Measurements from ENCODE around the gene KLHL6. TPM values are rescaled to one million over a fixed set of nuclear protein-coding genes. Genes with fewer than 3 reads are reported as not detected.

The KLHL6 gene
- total and polyA plus RNA-seq, 12 donors, result 0.47 to 5.1 (median 0.89) TPM

DNA sequence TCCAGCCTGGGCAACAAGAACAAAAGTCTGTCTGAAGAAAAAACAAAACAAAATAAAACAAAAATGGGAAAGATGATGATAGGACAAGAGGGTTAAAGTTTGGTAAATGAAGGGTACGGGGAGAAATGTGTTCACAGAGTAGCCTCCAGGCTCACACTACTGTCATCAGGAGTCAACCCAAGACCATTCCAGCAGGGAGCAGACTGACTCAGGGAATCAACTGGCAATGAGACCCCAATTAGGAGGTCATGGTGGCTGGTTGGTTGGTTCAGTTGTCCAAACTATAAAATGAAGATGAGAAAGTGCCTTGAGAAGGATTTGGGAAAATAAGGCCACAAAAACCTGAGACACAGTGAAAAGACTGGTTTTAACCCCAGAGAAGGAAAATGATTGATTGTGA lies 51.8 kb downstream of the KLHL6 start:
- intact Hi-C loops (cut with DNase I), result loop anchor here in 8 of 10 donors (2.0 to 10.0 kb wide), 5 partner anchors 134 to 264 kb away; partner anchors contain the start of gene KLHL24 (in 1 of the 8)
- TF ChIP-seq, protein P1, sequence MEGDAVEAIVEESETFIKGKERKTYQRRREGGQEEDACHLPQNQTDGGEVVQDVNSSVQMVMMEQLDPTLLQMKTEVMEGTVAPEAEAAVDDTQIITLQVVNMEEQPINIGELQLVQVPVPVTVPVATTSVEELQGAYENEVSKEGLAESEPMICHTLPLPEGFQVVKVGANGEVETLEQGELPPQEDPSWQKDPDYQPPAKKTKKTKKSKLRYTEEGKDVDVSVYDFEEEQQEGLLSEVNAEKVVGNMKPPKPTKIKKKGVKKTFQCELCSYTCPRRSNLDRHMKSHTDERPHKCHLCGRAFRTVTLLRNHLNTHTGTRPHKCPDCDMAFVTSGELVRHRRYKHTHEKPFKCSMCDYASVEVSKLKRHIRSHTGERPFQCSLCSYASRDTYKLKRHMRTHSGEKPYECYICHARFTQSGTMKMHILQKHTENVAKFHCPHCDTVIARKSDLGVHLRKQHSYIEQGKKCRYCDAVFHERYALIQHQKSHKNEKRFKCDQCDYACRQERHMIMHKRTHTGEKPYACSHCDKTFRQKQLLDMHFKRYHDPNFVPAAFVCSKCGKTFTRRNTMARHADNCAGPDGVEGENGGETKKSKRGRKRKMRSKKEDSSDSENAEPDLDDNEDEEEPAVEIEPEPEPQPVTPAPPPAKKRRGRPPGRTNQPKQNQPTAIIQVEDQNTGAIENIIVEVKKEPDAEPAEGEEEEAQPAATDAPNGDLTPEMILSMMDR (IDR thresholded peaks at IDR 0.05), result peak in 4 of 9 donors; percentile 9 to 35 (median 30)
- no peak for DNase-seq
- peaks cover 0 to 10% (median 0%) of the 10 kb centered on the region in 9 donors for H3K4me1 ChIP-seq
- H3K36me3 ChIP-seq, result peaks cover 0 to 52% (median 0%) of the 10 kb centered on the region in 9 donors
- no peak overlapping the region for H3K4me3 ChIP-seq
- ATAC-seq, result peak in 5 of 8 donors; percentile 49 to 70 (median 63)
- 86 to 91% methylated on average over 1 of the region's 1 CpG for WGBS, 2 donors
- no peak overlapping the region for H3K27ac ChIP-seq
- peaks cover 0 to 22% (median 8%) of the 10 kb centered on the region in 11 donors for H3K9me3 ChIP-seq
- H3K27me3 ChIP-seq, result no peaks in the 10 kb centered on the region

DNA sequence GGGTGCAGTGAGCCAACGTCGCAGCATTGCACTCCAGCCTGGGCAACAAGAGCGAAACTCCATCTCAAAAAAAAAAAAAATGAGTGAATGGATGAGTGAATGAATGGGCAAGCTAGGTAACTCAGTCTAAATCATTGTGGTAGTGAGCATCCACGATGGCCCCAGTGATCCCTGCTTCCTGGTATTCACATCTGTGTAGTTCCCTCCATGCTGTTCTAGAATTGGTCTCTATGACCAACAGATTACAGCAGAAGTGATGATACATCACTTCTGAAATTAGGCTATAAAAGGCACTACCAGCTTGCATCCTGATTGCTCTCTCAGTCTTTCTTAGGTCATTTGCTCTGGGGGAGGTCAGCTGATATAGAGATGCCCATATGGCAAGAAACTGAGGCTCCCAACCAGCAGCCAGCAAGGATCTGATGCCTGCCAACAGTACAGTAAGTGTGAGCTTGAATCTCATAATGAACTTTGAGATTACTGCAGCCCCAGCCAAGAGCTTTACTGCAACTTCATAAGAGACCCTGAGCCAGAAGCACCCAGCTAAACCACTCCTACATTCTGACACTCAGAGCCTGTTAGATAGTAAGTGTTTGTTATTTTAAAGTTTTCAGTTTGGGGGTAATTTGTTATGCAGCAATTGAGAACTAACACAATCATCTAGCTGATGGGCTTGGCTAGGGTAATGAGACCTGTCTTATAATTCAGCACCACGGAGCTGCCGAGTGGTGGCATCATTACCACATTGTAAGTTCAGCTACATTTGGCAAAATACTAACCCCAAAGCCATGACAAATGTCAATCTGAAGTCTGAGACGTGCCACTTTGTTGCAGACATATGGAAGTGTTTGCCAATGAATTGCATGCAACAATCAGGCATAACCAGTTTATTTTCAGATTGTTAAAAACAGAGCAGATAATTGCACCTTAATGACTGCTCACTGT lies 53.0 kb downstream of the KLHL6 start:
- Histone ChIP-seq H3K4me3 (no peak overlapping the region), H3K4me1 (peaks cover 0 to 5% (median 0%) of the 10 kb centered on the region in 9 donors), H3K9me3 (peaks cover 0 to 22% (median 8%) of the 10 kb centered on the region in 11 donors), H3K27me3 (no peaks in the 10 kb centered on the region), H3K36me3 (peaks cover 0 to 57% (median 0%) of the 10 kb centered on the region in 9 donors), H3K27ac (no peak overlapping the region)
- 64 to 71% methylated on average over 7 of the region's 7 CpGs for WGBS, 2 donors
- intact Hi-C loops (cut with DNase I), result loop anchor here in 8 of 10 donors (1.0 to 10.0 kb wide), 6 partner anchors 135 to 265 kb away; partner anchors contain the start of gene KLHL24 (in 1 of the 8)
- DNase-seq (no peak), ATAC-seq (peak; percentile 40 to 84 (median 78))
- TF ChIP-seq, protein P1 (IDR thresholded peaks at IDR 0.05), result peak in 8 of 9 donors; percentile 26 to 63 (median 44)

DNA sequence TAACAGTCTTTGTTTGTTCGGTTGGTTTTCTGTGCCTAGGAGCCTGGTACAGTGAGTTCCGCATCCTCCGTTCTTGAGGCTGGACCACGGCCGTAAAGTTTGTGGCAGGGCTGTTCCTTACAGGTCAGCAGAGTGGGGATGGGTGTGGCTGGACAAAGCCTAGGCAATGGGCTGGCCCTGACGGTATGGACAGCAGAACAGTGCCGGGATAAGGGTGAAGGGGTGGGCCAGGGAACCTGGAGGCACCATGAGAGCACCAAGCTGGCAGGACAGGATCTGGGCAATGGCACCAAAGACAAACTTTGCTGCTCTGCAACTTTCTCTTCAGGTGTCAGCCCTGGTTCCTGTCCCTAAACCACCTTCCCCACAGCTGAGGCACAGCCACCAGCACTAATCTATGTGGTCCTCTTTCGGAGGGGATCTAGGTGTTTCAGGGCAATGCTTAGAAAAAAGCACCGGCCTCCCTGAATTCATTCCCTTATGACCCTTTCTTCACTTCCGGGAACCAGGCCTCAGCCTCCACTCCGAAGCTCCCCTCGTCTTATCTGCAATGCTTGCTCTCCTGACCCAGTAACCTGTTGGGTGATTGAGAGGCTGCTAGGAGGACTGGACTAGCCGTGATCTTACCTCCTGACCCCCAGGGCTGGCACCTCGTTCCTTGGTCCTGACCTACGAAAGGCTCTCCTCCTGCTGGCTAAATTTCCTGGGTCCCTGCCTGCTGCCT lies 54.4 kb downstream of the KLHL6 start:
- WGBS, 2 donors, result 90 to 94% methylated on average over 15 of the region's 15 CpGs
- TF ChIP-seq, protein P1 (IDR thresholded peaks at IDR 0.05), result no peak
- no peak overlapping the region for H3K27ac ChIP-seq
- no peak for DNase-seq
- intact Hi-C loops (cut with DNase I), result loop anchor here in 6 of 10 donors (5.0 to 10.0 kb wide), 3 partner anchors 136 to 266 kb away; partner anchors contain the start of gene KLHL24 (in 1 of the 6)
- peaks cover 0 to 3% (median 0%) of the 10 kb centered on the region in 9 donors for H3K4me1 ChIP-seq
- peaks cover 0 to 58% (median 0%) of the 10 kb centered on the region in 9 donors for H3K36me3 ChIP-seq
- H3K4me3 ChIP-seq, result no peak overlapping the region
- H3K27me3 ChIP-seq, result no peaks in the 10 kb centered on the region
- ATAC-seq, result peak in 1 of 8 donors; percentile 21
- H3K9me3 ChIP-seq, result peaks cover 0 to 14% (median 6%) of the 10 kb centered on the region in 11 donors

DNA sequence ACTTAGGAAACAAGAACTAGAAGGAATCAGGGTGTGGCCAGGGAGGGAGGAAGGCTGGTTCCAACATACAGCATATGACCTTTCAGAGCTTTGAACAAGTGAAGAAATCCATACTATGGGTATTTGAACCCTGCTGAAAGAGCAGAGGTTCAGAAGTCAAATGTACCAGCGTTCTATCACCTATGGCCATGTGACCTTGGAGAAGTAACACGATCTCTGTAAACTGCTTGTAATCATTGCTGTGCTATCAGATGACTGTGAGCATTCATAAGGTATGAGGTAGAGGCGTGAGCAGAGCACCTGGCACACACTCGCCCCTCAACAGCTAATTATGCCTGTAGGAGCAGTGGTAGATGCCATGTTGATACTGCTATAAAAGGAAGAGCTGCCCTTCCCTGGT lies 55.2 kb downstream of the KLHL6 start:
- TF ChIP-seq, protein P1 (IDR thresholded peaks at IDR 0.05), result no peak
- WGBS, 2 donors, result 88 to 90% methylated on average over 4 of the region's 4 CpGs
- ATAC-seq (no peak), DNase-seq (no peak)
- Histone ChIP-seq H3K4me1 (peaks cover 0 to 3% (median 0%) of the 10 kb centered on the region in 9 donors), H3K36me3 (peaks cover 0 to 51% (median 0%) of the 10 kb centered on the region in 9 donors), H3K27ac (no peak overlapping the region), H3K4me3 (no peak overlapping the region), H3K9me3 (peaks cover 0 to 14% (median 0%) of the 10 kb centered on the region in 11 donors), H3K27me3 (no peaks in the 10 kb centered on the region)
- intact Hi-C loops (cut with DNase I), result loop anchor here in 6 of 10 donors (5.0 to 10.0 kb wide), 3 partner anchors 137 to 267 kb away; partner anchors contain the start of gene KLHL24 (in 1 of the 6)
